Skin of body (tissue), 2 donors: ENCODE data around the gene HOXD12. TPM values are rescaled to one million over a fixed set of nuclear protein-coding genes. Genes with fewer than 3 reads are reported as not detected.

Experiments used
- DNase-seq: peaks from one replicate; lab custom pipeline; 2025; lab: John Stamatoyannopoulos, UW
- total RNA-seq: library from RNA; depleted of rRNA; stranded (reverse); fragments of >200 nt; gene quantifications from one replicate; pipeline ENCODE4 v1.2.3, GENCODE V29; 2014

Gene HOXD12
- total RNA-seq, 1 donor from 2014 or later, result not detected

DNA sequence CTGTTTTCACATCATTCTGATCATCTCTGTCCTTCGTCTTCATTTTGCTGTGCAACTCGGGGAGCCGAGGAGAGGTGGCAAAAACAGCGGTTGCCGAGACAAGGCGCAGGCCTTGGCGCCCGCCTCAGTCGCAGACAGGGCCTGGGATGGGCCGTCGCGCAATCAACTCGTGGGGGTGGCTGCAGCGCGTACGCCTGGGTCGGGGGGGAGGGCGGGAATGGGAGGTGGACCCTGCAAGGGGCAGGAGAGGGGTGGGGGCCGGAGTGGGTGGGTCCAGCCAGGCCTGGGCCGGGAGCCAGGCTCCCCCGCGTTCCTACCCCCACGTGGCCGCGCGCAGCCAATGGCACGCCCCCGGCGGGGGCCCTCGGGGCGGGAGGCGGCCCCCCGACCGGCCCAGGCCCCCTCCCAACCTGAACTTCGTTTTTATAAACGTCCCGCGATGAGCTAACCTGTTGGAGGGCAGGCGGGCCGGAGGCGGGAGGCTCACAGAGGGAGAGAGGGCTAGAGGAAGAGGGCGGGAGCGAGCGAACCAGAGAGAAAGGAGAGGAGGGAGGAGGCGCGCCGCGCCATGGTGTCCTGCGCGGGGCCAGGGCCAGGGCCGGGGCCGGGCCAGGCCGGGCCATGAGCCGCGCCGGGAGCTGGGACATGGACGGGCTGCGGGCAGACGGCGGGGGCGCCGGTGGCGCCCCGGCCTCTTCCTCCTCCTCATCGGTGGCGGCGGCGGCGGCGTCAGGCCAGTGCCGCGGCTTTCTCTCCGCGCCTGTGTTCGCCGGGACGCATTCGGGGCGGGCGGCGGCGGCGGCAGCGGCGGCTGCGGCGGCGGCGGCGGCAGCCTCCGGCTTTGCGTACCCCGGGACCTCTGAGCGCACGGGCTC is 7.1 kb upstream of the HOXD12 start, which contains the start of gene HOXD13:
HOXD13 (plus strand) TSS at position 452 of the 875 bp plus-strand sequence; CDS start at position 622, 170 bp downstream.
- DNase-seq, result no peak

DNA sequence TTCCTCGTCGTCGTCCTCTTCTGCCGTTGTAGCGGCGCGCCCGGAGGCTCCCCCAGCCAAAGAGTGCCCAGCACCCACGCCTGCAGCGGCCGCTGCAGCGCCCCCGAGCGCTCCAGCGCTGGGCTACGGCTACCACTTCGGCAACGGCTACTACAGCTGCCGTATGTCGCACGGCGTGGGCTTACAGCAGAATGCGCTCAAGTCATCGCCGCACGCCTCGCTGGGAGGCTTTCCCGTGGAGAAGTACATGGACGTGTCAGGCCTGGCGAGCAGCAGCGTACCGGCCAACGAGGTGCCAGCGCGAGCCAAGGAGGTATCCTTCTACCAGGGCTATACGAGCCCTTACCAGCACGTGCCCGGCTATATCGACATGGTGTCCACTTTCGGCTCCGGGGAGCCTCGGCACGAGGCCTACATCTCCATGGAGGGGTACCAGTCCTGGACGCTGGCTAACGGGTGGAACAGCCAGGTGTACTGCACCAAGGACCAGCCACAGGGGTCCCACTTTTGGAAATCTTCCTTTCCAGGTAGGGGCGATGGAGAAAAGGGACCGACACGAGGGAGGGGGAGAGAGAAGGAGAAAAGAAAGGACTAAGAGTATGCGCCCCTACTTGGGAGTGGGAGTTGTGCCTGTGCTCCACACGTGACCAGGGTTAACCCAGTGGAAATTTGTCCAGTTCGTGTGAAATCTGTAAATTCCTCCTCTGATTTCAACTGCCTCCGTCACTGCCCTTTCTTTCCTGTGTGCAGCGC is 6.3 kb upstream of the HOXD12 start:
- DNase-seq, result no peak

DNA sequence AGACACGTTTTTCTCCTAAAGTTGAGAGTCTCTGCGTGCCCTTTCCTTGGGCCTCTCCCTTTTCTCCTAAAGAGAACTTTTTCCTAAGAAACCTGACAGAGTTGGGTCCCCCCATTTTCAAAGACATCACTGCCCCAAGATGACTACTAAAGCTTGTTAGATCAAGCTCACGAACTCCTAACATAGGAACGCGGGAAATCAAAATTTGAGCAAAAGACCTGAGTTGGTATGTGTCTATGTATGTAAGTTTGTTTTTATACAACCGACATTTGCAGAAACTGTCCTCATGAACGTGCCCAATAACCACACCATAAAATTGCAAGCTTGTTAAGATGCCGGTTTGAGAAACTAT is 5.7 kb upstream of the HOXD12 start:
- DNase-seq, result no peak

DNA sequence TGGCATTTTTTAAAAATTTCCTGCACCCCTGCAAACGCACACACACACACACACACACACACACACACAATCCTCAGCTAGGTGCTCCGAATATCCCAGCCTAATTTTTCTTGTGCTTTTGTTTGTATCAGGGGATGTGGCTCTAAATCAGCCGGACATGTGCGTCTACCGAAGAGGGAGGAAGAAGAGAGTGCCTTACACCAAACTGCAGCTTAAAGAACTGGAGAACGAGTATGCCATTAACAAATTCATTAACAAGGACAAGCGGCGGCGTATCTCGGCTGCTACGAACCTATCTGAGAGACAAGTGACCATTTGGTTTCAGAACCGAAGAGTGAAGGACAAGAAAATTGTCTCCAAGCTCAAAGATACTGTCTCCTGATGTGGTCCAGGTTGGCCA is 5.2 kb upstream of the HOXD12 start:
- DNase-seq, result no peak

DNA sequence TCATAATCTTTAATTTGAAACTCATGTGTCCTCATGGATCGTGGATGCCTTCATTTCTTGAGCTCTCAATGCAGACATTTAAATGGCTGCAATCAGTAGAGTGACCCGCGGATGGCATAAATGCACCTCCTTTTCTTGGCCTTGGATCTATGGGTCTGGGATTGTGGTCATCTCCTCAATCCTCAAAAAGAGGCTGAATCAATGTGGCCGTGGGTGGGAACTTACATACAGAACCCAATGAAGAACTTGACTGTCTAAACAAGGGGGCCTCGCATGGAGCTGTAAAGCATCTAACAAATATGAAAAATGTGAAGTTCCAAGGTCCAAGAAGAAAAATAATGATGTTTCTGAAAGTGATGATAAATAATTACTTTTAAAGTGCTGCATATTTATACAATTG is 4.2 kb upstream of the HOXD12 start:
- DNase-seq, result no peak

DNA sequence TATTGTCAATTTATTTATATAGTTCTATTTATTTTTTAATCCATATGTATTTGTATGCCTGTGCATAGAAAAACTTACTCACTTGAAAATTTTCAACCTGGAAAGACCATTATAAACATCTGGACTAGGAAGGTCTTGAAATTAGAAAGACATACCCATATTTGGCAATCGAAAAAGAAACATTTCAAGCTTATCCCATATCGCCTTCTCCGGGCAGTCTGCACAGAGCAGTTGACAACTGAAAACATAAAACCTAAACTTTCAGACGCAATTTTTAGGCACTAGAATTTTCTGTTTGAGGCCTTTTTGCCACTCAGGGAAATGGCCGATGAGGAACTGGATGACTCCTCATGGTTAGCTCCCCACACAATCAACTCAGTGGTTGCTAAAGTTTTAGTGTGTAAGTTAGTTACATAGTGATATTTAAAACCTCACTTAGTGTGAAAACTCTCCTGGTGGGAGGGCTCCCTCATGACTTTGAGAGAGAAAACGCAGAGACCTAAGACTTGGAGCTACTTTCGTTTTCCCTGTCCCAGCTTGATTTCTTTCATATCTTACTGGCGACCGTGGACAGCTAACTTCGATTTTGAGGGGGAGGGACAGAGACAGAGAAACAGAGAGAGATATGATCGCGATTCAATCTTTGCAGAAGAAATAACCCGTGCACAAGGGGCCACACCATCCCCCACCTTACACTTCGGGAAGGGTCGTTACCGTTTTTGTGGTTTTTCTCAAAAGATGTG is 3.2 kb upstream of the HOXD12 start:
- DNase-seq, result no peak

DNA sequence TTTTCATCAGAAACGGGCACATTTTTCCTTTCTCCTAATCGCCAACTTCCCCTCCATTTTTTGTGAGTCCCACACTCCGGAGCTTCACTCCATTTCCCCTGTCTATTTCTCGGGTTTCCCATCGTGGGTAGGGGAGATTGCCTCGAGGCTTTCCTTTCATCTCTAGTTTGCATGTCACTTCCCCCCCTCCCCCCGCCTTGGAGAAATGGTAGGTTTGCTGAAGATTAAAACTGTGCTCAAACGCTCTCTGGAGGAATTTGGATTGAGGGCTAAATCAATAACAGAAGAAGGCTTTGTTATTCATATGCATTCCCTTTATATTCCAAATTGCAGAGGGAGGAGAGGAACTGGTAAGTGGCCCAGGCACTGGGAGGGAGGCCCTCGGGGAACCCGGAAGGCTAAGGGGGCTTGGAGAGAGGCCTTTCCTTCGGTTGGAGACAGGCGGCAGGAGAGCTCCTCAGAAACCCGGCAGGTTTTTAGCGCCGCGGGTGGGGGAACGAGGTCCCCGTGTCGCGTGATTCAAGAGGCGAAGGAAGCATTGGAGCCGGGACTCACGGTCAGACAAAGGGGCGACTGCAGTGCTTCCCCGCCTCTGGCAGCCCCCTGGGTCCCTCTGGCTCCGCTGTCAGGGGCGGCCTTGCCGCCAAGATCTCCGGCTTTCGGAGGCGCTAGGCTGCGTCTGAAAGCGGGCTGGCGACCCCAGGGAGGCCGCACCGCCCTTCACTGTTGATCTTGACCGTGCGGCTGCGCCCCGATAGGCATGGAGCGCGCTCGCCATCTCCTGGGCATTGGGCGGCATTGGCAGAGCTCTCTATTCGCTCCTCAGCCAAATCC is 2.4 kb upstream of the HOXD12 start:
- no peak for DNase-seq

DNA sequence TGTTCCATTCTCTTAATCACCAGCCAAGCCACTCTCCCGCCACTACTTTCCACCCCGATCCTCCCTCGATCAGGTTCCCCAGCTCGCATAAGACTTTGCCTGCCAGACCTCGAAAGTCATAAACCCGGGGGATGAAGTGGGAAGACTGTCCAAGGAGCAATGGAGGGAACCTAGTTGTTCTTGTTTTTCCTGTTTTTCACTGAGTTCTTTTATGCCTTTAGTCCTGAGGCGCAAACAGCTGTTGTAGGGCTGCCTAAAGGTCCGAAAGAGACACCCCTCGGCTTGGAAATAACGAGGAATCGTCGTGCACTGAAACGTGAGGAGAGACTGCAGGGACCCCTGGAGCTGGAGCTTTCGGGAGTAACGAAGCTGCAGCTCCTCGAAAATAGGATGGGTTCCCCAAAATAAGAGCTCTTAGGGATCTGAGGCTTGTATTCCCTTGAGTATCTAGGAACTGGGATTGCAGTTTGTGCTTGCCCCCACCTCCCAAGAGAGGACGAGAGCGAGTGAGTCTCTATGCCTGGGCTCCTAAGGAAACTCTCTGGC is 1.7 kb upstream of the HOXD12 start:
- no peak for DNase-seq

DNA sequence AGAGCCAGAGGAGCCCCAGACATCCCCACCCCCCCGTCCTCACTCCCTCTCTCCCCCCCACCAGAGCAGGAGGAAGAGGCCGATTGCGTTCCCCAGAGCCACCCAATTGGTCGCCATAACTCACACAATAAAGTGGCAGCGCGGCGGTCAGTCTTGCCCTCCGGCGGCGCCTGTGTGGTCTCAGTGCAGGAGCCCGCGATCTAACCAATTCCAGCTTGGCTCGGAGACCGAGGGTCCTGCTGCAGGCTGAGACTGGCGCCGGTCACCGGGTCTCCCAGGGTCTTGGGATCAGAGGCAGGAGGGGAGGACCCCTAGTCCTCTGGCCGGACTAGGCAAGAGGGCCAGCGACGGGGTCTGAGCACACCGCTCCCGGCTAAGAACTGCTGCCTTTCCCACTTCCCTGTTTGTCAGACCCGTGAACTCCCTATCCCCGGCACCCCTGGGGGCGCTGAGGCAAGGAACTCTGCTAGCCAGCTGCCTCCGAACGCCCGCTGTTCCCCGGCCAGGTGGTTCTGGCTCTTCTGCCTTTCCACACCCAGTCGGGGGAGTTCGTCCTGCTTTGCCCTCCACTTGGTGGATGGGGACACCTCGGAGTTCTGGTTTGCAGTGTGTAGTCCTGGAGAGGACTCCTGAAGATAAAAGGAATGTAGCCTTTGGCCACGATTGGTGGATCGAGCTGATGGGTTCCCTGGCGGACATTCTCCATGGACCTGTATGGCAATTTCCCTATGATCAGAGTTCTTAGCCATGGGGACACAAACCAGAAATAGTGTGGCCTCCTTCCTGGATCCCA is 1.0 kb upstream of the HOXD12 start:
- DNase-seq, result no peak

DNA sequence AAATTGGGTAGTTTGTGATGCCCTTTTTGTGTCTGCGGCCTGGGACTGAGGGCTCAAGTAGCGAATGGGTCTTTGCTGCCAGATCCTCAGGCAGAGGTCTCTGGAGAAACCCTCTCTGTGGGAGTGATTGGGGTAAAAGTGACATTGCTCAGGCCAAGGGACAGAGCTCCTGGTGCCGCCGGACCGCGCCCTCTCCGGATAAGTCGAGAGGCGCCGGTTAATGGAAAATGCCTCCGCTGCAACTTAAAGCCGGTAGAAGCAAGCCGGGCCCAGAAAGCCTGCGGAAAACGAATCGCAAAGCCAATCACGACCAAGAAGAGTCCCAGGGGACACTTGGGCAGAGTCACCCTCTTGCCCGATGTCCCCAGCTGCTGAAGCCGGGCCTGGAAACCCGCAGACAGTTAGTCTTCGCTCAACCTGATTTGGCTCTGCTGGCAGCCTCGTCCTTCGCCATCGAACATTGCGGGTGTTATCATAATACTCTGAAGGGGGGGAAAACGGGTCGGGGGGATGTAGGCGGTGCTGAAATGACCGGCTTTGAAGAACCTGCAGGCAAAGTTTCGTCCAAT is 352 bp upstream of the HOXD12 start:
- no peak for DNase-seq

DNA sequence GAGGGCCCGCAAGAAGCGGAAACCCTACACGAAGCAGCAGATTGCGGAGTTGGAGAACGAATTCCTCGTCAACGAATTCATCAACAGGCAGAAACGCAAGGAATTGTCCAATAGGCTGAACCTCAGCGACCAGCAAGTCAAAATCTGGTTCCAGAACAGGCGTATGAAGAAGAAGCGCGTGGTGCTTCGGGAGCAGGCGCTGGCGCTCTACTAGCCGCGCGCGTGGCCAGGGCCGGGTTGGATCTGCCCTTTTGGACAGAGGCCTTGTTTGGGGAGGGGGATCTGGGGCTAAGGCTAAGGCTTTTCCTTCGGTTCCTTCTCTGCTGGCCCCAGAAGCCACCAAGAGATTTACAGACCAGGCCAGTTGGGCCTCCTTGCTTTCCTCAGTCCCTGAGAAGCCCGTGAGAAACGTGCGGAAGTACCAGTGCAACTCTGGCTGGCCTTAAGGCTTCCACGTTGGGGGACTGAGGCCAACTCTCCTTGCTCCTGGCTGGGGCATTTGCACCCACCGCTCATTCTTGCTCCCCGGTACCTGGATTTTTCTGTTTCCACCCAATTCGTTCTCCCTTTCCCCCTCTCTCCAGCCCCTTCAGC is 1.0 kb downstream of the HOXD12 start:
- no peak for DNase-seq

DNA sequence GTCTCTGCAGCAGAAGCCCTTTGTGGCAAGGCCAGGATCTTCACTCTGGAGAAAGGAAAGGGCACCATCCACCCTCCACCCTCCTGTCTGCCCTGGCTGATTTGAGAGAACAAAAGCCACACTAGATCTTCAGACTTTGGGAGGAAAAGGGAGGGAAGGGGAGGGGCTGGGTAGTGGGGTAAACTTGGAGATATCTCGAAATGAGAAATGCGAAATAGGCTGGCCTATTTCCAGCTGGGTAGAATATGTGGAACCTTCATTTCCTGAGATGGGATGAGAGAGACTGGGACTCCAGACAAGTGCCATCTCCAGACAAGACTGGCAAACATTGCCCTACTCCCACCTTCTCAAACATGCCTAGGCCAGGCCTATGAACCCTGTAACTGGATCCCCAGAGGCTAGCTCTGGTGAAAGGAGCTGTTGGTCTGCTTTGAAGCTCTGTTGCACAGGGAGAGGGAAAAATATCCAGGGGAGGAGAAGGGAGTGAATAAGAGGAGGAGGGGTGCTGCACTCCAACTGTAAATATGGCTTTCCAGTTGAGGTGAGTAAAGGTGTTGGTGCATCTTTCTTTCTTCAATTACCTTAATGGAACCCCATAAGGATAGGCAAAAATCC is 1.7 kb downstream of the HOXD12 start:
- DNase-seq, result no peak

DNA sequence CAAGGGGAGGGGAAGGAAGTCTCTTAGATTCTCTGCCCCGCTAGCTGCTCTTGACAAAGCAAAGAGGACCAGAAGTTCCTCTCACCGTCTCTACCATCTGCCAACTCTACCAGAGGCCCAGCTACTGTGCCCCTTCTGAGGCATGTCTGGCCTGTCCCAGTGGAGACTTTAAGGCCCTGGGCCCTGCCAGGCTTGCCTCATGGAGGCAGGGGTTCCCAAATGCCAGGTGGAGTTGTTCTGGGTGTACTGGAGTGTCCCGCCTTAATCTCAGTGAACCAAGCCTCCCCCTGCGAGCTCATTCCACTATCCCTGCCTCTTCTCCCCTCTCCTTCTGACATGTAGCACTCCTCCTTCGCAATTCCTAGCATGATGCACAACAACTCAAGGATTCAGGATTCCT is 2.2 kb downstream of the HOXD12 start:
- DNase-seq, result no peak

DNA sequence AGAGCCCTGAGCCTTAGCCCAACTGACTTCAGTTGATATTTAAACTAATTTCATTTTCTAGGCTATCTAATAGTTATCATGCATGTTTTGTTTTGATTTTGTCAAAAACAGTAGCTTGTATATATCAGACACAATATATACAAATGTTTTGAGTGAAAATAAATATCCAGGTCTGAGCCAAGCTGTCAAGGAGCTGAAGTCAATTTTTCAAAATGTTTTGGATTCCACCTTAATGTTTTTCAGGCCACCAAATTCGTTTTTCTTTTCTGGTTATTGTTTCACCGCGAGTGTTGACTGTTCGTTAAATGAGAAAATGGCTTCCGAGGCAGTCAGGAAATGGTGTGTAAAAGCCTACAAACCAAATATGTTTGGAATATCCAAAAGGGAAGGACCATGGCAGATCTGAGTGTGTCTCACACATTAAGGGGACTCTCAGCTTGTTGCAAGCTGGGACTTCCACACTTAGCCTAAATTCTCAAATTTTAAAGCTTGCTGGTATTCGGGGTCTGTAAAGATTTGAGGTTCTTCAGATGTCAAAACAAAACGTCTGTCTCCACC is 2.8 kb downstream of the HOXD12 start:
- DNase-seq, result no peak

DNA sequence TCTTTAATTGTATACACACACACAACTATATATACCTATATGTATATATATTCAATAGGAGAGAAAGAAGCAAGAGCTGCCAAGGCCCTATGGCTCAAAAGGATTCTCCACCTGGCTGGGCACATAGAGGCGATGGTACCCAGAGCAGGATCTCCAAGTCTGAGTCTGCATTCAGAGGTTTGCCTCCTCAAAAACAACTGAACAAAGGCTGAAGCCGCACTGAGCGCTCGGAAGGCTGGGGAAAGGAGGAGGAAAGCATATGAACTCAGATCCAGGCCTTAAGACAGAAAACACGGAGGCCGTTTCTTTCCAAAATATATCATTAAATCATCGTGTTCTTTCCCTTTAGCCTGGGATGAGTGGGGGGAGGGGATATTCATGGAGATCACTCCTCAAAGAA is 3.6 kb downstream of the HOXD12 start:
- no peak for DNase-seq

DNA sequence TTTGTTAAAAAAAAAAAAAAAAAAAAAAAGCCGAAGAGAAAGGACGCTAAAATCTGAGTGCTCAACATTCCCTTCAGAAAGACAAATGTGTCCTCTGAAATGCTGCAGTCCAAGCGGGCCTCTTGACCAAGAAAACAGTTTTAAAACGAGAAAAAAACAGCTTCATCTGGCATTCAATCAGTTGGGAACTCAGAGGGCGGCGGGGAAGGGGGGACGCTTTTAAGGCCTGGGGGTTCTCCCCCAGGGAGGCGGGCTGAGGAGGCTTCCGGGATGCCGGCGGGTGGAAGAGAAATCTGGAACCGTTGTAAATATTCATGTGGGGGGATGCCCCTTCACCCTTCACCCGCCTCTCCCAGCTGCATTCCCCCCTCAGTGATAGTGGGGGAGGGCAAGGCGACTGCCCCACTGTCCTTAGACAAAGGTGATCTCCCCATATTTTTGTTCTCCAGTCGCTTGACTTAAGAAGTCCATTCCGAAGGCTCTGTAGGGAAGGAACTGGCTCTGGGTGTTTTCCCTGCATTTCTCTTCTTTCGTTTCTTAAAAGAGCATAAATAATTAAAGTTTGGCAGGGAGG is 4.2 kb downstream of the HOXD12 start:
- DNase-seq, result no peak

DNA sequence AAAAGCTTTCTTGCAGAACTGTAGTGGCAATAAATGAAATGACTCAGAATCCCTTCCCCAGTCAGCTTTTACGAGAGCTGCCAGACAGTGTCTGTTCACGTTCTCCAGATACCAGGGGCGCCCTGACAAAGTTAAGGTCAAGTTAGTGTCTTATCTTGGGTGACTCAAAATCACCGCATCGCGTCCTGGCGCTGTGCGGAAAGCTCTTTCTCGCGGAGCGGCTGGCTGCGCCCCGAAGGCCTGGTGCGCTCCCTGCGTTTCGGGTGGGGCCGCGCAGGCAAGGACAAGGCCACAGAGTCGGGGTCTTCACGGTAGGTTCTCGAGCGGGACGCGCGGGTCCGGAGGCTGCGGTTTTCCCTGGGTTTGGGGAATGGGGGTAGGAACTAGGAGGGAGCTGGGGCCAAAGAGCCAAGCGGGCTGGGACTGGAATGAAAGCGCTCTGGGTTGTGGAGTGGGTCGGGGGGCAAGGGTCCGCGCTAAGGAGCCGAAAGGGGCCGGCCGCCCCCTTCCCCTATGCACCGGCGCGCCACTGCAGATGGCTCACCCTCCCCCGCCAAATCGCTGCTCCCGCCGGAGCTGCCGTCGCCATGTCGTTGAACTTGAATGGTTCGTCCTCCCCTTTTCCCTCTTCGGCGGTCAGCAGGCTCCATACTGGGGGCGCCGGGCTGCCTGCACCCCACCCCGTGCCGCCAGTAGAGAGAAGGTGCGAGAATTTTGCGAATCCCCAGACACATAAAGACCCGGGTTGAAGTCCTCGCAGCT is 4.9 kb downstream of the HOXD12 start:
- no peak for DNase-seq
